SK-N-SH (cell line): ENCODE measurements around the gene TNNC1.

Experiments used
- EP300 ChIP-seq, 2 experiments: IDR thresholded peaks; 2 replicates each; pipeline versions ENCODE4 v1.4.0 to v1.6.1; 2012; ENCODE audit warnings: borderline replicate concordance in 1 of 2, low read depth in 1 of 2, low read length in 1 of 2
- EZH2phosphoT487 ChIP-seq: fragments of 200-600 bp; sonication (generic); IDR thresholded peaks from 2 replicates; pipeline ENCODE4 v1.6.1; 2017; ENCODE audit warnings: low read depth, mixed run types, mild to moderate bottlenecking, antibody characterized with exemption, moderate library complexity, borderline replicate concordance
- GABPA ChIP-seq: IDR thresholded peaks from 2 replicates; pipeline ENCODE4 v1.4.0; 2012; ENCODE audit warnings: low read depth, mild to moderate bottlenecking
- MEF2A ChIP-seq: IDR thresholded peaks from 2 replicates; pipeline ENCODE4 v1.4.0; 2012; ENCODE audit warnings: low read depth, borderline replicate concordance
- POLR2AphosphoS5 ChIP-seq: IDR thresholded peaks from 2 replicates; pipeline ENCODE4 v1.6.1; 2012; ENCODE audit warnings: low read depth, low read length
- RFX5 ChIP-seq: IDR thresholded peaks from 2 replicates; pipeline ENCODE4 v1.6.1; 2012; ENCODE audit warnings: mild to moderate bottlenecking, improper control_type of control experiment, low read length
- TAF1 ChIP-seq: IDR thresholded peaks from 2 replicates; pipeline ENCODE4 v1.6.1; 2012; ENCODE audit warnings: low read depth, mild to moderate bottlenecking, low read length, moderate library complexity, borderline replicate concordance
- TF ChIP-seq, protein P1 (sequence below): fragments of 200-600 bp; sonication (generic); IDR thresholded peaks from 2 replicates; pipeline ENCODE4 v1.6.1; 2017; ENCODE audit warnings: antibody characterized with exemption, mild to moderate bottlenecking, moderate library complexity
- TF ChIP-seq, protein P2 (sequence below): IDR thresholded peaks from 2 replicates; pipeline ENCODE4 v1.4.0; 2012; ENCODE audit warnings: low read depth, borderline replicate concordance
- TF ChIP-seq, protein P3 (sequence below): fragments of 150-350 bp; IDR thresholded peaks from 2 replicates; pipeline ENCODE4 v1.6.1; 2017; ENCODE audit warnings: antibody characterized with exemption, low read length, low read depth, borderline replicate concordance

DNA sequence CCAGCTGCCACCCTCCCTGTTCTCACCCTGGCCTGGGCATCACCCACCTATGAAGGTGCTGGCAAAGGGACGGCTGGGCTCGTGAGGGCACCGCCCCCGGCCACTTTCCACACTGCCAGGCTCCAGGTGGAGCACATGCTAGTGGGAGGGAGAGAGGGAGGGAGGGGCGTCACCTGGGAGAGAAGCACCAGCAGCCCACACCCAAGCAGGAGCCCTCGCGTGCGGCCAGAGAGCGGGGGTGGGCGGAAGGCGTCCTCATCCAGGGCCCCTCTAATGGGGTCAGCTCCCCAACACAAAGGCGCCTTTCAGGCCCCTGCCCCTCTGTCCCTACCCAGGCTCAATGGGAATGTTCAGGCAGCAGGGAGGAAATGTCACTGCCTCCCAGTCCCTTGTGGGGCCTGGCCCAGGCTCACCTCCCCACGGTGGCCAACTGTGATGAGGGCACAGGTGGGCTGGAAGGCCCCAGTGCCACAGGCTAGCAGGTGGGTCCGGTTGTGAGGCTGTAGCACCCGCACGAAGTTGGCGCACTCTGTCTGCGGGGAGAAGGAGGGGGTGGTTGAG lies 12.0 kb downstream of the TNNC1 start:
- TF ChIP-seq, protein P1, sequence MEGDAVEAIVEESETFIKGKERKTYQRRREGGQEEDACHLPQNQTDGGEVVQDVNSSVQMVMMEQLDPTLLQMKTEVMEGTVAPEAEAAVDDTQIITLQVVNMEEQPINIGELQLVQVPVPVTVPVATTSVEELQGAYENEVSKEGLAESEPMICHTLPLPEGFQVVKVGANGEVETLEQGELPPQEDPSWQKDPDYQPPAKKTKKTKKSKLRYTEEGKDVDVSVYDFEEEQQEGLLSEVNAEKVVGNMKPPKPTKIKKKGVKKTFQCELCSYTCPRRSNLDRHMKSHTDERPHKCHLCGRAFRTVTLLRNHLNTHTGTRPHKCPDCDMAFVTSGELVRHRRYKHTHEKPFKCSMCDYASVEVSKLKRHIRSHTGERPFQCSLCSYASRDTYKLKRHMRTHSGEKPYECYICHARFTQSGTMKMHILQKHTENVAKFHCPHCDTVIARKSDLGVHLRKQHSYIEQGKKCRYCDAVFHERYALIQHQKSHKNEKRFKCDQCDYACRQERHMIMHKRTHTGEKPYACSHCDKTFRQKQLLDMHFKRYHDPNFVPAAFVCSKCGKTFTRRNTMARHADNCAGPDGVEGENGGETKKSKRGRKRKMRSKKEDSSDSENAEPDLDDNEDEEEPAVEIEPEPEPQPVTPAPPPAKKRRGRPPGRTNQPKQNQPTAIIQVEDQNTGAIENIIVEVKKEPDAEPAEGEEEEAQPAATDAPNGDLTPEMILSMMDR, result no peak
- no peak for TF ChIP-seq GABPA
- no peak for TF ChIP-seq POLR2AphosphoS5
- no peak for TF ChIP-seq TAF1
- TF ChIP-seq MEF2A, result no peak
- TF ChIP-seq, protein P2, sequence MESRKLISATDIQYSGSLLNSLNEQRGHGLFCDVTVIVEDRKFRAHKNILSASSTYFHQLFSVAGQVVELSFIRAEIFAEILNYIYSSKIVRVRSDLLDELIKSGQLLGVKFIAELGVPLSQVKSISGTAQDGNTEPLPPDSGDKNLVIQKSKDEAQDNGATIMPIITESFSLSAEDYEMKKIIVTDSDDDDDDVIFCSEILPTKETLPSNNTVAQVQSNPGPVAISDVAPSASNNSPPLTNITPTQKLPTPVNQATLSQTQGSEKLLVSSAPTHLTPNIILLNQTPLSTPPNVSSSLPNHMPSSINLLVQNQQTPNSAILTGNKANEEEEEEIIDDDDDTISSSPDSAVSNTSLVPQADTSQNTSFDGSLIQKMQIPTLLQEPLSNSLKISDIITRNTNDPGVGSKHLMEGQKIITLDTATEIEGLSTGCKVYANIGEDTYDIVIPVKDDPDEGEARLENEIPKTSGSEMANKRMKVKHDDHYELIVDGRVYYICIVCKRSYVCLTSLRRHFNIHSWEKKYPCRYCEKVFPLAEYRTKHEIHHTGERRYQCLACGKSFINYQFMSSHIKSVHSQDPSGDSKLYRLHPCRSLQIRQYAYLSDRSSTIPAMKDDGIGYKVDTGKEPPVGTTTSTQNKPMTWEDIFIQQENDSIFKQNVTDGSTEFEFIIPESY, result no peak
- TF ChIP-seq, protein P3, sequence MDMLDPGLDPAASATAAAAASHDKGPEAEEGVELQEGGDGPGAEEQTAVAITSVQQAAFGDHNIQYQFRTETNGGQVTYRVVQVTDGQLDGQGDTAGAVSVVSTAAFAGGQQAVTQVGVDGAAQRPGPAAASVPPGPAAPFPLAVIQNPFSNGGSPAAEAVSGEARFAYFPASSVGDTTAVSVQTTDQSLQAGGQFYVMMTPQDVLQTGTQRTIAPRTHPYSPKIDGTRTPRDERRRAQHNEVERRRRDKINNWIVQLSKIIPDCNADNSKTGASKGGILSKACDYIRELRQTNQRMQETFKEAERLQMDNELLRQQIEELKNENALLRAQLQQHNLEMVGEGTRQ, result no peak
- TF ChIP-seq EZH2phosphoT487, result no peak
- no peak for TF ChIP-seq RFX5
- TF ChIP-seq EP300 (IDR thresholded peaks at IDR 0.05; ENCODE audit: borderline replicate concordance in 1 of 2, low read depth in 1 of 2, low read length in 1 of 2), result no peak
